Activated naive CD4-positive, alpha-beta T cell (primary cell): ENCODE data around the gene UBFD1.
"Not testable (repeated sequence)": the region's sequence is repeated elsewhere in the genome, so short reads cannot be mapped to it uniquely, and the experiment has no call there.

Source experiments
- DNase-seq, 4 experiments: peaks; one replicate each; lab custom pipeline; 2025; lab: John Stamatoyannopoulos, UW

UBFD1 gene

GRCh38 chr16:23556881-23557778 is at the start of gene UBFD1, which contains the start of gene EARS2:
Gene UBFD1 (plus strand): TSS chr16:23557727. CDS start chr16:23557743, 16 bp downstream.
Gene EARS2 (minus strand): TSS chr16:23557350. CDS start chr16:23557343, 7 bp downstream.
- DNase-seq = peak; percentile 86 to 97 (median 92)

- DNase-seq = no peak
These were observed 48.7 kb upstream of the UBFD1 start for GRCh38 chr16:23508589-23509440.

GRCh38 chr16:23509441-23509754 is 48.1 kb upstream of the UBFD1 start:
- DNase-seq = no peak

GRCh38 chr16:23509782-23510163 is 47.8 kb upstream of the UBFD1 start:
- DNase-seq = no peak

GRCh38 chr16:23510164-23510914 is 47.2 kb upstream of the UBFD1 start, which contains the start of gene GGA2:
Gene GGA2 (minus strand): TSS chr16:23510494. CDS start chr16:23510411, 83 bp downstream.
- peak; percentile 47 to 77 (median 64) for DNase-seq

- DNase-seq = not testable (repeated sequence)
These were observed 46.6 kb upstream of the UBFD1 start for GRCh38 chr16:23510915-23511270.

- no peak for DNase-seq
These were observed 45.8 kb upstream of the UBFD1 start for GRCh38 chr16:23511731-23512130.

- no peak for DNase-seq
These were observed 45.3 kb upstream of the UBFD1 start for GRCh38 chr16:23512168-23512695.

- DNase-seq = no peak
These were observed 43.0 kb upstream of the UBFD1 start for GRCh38 chr16:23514381-23515152.

GRCh38 chr16:23515881-23516280 is 41.6 kb upstream of the UBFD1 start:
- DNase-seq = no peak

- no peak for DNase-seq
These were observed 41.0 kb upstream of the UBFD1 start for GRCh38 chr16:23516366-23517137.

- no peak for DNase-seq
These were observed 39.1 kb upstream of the UBFD1 start for GRCh38 chr16:23518435-23518891.

GRCh38 chr16:23519282-23519681 is 38.2 kb upstream of the UBFD1 start:
- DNase-seq = no peak

GRCh38 chr16:23520500-23520899 is 37.0 kb upstream of the UBFD1 start:
- no peak for DNase-seq

GRCh38 chr16:23521037-23521743 is 36.3 kb upstream of the UBFD1 start:
- DNase-seq = no peak

- no peak for DNase-seq
These were observed 35.6 kb upstream of the UBFD1 start for GRCh38 chr16:23521965-23522364.

GRCh38 chr16:23523321-23523720 is 34.2 kb upstream of the UBFD1 start:
- no peak for DNase-seq

GRCh38 chr16:23523876-23524385 is 33.6 kb upstream of the UBFD1 start:
- no peak for DNase-seq

GRCh38 chr16:23524886-23525285 is 32.6 kb upstream of the UBFD1 start:
- no peak for DNase-seq
